Glutamatergic neuron (in vitro differentiated cells): ENCODE measurements around the gene C10orf53. TPM values are rescaled to one million over a fixed set of nuclear protein-coding genes. Genes with fewer than 3 reads are reported as not detected.

Experiments
- DNase-seq: peaks from one replicate; pipeline ENCODE4 v3.0.0; 2022
- H3K27ac Mint-ChIP-seq: one replicate; pipeline ENCODE4 v1.8.0; 2020; ENCODE audit warnings: mild to moderate bottlenecking, mixed read lengths, inconsistent platforms; ENCODE audit not compliant: unreplicated experiment
- H3K27me3 Mint-ChIP-seq: one replicate; pipeline ENCODE4 v1.8.0; 2020; ENCODE audit warnings: mild to moderate bottlenecking, moderate library complexity, mixed read lengths, inconsistent platforms; ENCODE audit not compliant: unreplicated experiment
- H3K36me3 Mint-ChIP-seq: one replicate; pipeline ENCODE4 v1.8.0; 2020; ENCODE audit warnings: mild to moderate bottlenecking, mixed read lengths, inconsistent platforms; ENCODE audit not compliant: unreplicated experiment
- H3K4me1 Mint-ChIP-seq: one replicate; pipeline ENCODE4 v1.8.0; 2020; ENCODE audit warnings: mild to moderate bottlenecking, low read depth, mixed read lengths, inconsistent platforms; ENCODE audit not compliant: unreplicated experiment
- H3K4me3 Mint-ChIP-seq: one replicate; pipeline ENCODE4 v1.8.0; 2020; ENCODE audit warnings: mild to moderate bottlenecking, mixed read lengths, inconsistent platforms; ENCODE audit not compliant: unreplicated experiment
- H3K9me3 Mint-ChIP-seq: one replicate; pipeline ENCODE4 v1.8.0; 2020; ENCODE audit warnings: mild to moderate bottlenecking, moderate library complexity, mixed read lengths, inconsistent platforms; ENCODE audit not compliant: unreplicated experiment
- CTCF ChIP-seq: fragments of 200-600 bp; sonication (generic); IDR thresholded peaks from one replicate; pipeline ENCODE4 v1.5.0; 2021; ENCODE audit not compliant: partially characterized antibody, unreplicated experiment
- total RNA-seq: library from RNA; stranded (reverse); fragmentation: NEBNext Ultra II Directional; extraction: Animal tissue kit (Norgen Biotek cat#: 25700); gene quantifications from one replicate; pipeline ENCODE4 v1.2.1, GENCODE V29; 2021; ENCODE audit not compliant: unreplicated experiment

The C10orf53 gene
- total RNA-seq, 1 donor from 2014 or later: 0.25 TPM

- TF ChIP-seq CTCF: no peak
- Mint-ChIP-seq H3K9me3 (peaks cover 5% of the 10 kb centered on the region), H3K4me1 (peaks cover 11% of the 10 kb centered on the region), H3K27ac (no peak overlapping the region), H3K27me3 (peaks cover 15% of the 10 kb centered on the region), H3K4me3 (no peak overlapping the region), H3K36me3 (peaks cover 47% of the 10 kb centered on the region)
- no peak for DNase-seq
Observed at GRCh38 chr10:49688261-49688846, 8.9 kb downstream of the C10orf53 start.

DNA sequence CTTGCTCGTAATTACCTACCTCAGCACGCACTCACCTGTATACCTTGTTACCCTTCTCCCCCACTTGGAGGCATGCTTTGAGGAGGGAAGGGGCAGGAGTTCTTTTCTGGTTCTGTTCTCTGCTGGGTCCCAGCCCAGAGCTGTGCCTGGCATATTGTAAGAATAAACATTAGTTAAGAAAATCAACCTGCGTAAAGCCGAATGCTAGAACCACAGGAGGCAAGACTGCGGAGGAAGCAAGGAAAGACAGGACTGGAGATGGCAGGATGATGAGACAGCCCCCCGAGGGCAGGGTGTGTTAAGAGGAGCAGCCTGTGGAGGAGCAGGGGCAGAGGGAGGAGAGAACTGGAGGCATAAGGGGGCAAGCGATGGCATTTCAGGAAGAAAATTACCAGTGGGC lies 9.5 kb downstream of the C10orf53 start:
- Mint-ChIP-seq H3K4me1 (peaks cover 11% of the 10 kb centered on the region), H3K36me3 (peaks cover 53% of the 10 kb centered on the region), H3K27me3 (peaks cover 18% of the 10 kb centered on the region), H3K4me3 (no peak overlapping the region), H3K9me3 (peaks cover 5% of the 10 kb centered on the region), H3K27ac (no peak overlapping the region)
- DNase-seq: no peak
- TF ChIP-seq CTCF: no peak

DNA sequence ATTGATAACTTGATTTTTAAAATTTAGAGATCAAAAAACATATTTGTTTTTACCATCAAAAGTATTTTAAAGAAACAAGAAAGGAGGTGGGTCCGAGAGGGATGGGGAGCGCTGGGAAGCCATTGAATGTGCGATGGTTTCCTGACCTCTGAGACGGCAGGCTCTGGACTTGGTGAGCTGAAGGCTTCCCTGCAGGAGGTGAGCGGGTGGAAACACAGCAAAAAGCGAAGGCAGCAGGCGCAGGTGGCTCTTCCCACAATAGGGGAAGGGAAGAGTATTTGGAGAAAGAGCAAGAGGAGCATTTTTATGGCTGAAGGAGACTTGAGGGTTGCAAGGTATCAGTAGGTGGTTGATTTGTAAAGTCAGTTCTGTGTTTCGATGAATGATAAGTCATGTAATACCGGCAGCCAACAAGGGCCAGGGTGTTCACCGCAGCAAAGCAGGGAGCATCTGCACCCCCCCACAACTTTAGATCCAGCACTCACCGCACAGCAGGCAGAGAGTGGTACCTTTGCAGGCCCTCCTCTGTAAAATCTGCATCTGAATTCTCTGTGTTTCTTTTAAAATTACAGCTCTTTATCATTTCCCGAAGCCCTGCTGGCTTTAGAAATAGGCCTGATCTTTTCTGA lies 10.5 kb downstream of the C10orf53 start:
- TF ChIP-seq CTCF: no peak
- peaks cover 53% of the 10 kb centered on the region for H3K36me3 Mint-ChIP-seq
- H3K9me3 Mint-ChIP-seq: peaks cover 5% of the 10 kb centered on the region
- H3K4me1 Mint-ChIP-seq: peaks cover 11% of the 10 kb centered on the region
- DNase-seq: no peak
- no peak overlapping the region for H3K27ac Mint-ChIP-seq
- peaks cover 18% of the 10 kb centered on the region for H3K27me3 Mint-ChIP-seq
- no peak overlapping the region for H3K4me3 Mint-ChIP-seq

DNA sequence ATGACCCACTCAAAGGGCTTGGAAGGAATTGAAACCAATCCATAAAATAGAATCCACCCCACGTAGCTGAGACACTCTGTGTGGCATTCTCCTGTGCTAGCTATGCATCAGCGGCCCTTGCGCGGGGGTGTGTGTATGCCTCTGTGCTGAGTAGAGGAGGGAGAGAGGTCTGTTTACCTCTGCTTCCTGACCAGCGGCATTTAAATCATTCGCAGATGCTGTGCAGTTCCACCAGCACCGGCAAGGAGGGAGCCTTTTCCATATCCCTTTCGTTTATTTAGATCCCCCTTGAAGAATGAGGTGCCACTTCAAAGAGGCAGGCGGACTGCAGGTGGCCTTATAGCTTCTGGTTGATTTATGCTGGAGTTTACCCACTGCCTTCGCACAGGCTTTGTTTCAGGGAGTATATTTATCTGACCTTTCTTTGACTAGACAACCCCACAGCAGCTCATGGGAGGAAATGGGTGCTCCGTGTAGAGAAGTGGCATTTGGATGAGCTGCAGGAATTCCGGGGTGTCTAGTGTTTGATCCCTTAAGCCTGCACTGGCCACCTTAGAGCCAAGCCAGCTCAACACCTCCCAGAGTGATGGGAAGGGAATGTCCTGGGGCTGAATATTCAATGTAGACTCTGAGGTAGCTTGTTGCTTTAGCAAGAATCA lies 11.4 kb downstream of the C10orf53 start:
- peaks cover 11% of the 10 kb centered on the region for H3K4me1 Mint-ChIP-seq
- no peak for DNase-seq

More for the DNA sequence above, 11.4 kb downstream of the C10orf53 start:
- no peak overlapping the region for H3K4me3 Mint-ChIP-seq
- H3K9me3 Mint-ChIP-seq: peaks cover 5% of the 10 kb centered on the region
- H3K27me3 Mint-ChIP-seq: peaks cover 18% of the 10 kb centered on the region
- peaks cover 49% of the 10 kb centered on the region for H3K36me3 Mint-ChIP-seq
- no peak overlapping the region for H3K27ac Mint-ChIP-seq
- no peak for TF ChIP-seq CTCF
